HL-60/S4 treated with phorbol 12-myristate 13-acetate at 8.2 ng/mL for 4 days and 3 days (cell line): ENCODE measurements around the gene GUCA1C.

Source experiments
- in situ Hi-C: fragments of 300-500 bp; cut with MboI; formaldehyde crosslinking; loops from 2 replicates; pipeline ENCODE4 v1.15.0; 2022; ENCODE audit warnings: low sequenced_read_pairs

The GUCA1C gene, protein sequence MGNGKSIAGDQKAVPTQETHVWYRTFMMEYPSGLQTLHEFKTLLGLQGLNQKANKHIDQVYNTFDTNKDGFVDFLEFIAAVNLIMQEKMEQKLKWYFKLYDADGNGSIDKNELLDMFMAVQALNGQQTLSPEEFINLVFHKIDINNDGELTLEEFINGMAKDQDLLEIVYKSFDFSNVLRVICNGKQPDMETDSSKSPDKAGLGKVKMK

DNA sequence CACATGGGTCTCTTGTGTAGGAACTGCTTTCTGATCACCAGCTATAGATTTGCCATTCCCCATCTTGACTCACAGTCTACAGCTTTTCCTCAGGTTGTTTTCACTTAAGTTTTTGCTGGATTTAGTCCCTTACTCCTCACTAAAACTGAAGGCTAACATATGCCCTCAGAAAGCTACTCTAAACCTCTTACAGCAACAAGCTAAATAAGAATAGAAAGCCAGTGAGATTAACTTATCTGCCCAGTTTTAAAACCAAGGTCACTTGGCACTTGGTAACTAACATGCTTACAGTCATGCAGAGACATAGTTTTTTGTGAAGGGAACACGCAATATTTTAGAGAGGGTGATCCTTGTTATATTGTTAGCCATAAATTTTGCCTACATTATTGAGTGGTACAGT is at the start of gene GUCA1C:
Gene GUCA1C (minus strand): TSS at position 180 of the 400 bp plus-strand sequence. CDS start 117 bp downstream, at position 63.
- in situ Hi-C loops = no loop called here

DNA sequence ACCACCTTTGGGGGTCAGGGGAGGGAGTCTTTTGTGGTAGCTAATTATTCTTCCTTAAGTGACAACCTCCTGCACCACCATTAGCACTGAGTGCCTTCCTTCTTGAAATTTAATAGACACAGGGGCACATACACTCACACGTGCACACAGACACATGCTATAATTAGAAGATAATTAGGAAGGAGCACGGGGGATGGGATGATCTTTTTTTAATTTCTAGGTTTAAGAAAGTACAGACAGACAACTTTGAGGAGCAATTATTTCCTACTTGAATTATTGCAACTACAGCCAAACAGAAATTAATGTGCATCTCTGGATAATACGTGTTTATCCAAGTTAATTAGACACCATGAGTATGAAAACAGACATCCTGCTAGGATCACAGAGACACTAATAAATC is 44.8 kb upstream of the GUCA1C start:
- in situ Hi-C loops = no loop called here

- in situ Hi-C loops = no loop called here
Observed at GRCh38 chr3:108985844-108986243, 32.2 kb upstream of the GUCA1C start.

DNA sequence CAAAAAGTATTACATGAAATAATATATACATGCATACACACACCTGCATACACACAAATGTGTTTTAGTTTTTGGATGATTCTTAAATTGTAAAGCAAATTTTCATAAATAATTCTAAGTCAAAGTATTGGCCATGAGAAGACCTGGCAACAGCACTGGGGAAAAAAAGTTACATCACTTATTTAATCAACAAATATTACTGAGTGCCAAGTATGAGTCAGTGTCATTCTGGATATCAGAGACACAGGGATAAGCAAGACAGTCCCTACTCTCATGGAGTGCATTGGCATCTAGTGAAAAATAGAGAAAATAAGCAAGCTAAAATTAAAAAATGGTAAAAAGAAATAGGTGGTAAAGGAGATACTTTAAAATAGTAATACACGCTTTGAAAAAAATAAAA is 29.4 kb upstream of the GUCA1C start:
- in situ Hi-C loops = no loop called here

DNA sequence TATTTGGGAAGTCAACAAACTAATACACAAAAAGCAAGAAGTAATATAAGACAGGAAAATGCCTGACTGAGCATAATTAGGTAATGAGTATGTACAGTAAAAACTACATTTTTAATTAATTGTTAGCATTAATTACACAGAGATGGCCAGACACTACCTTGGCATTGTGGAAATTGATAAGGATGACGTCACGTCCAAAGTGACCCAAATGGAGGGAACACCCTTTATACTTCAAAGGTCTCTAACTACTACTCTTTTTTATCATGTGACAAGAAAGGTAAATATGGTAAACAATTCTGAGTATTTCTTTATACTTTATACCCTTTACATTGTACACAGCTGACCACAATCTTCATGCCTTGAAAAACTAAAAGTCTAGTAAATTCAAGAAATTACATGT is 22.4 kb upstream of the GUCA1C start:
- in situ Hi-C loops = no loop called here

GRCh38 chr3:108973019-108973418 is 19.3 kb upstream of the GUCA1C start:
- in situ Hi-C loops = no loop called here

DNA sequence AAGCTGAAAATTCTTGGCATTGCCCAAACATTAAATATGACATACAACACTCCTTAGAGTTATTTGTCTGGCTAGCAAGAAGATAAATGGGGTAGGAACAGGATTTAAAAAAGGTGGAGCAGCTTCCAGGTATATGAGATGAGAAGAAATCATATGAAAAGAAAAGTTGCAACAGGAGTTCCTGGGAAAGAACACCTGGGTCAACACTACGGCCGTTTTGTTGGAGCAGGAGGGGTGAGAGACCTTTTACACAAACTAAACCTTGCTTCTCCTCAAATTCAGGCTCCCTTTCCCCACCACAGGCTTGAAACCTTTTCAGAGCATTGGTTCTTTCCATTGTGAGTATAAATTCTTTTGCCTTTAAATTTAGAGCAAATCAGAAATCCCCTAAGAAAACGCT is 18.8 kb upstream of the GUCA1C start:
- in situ Hi-C loops = no loop called here

DNA sequence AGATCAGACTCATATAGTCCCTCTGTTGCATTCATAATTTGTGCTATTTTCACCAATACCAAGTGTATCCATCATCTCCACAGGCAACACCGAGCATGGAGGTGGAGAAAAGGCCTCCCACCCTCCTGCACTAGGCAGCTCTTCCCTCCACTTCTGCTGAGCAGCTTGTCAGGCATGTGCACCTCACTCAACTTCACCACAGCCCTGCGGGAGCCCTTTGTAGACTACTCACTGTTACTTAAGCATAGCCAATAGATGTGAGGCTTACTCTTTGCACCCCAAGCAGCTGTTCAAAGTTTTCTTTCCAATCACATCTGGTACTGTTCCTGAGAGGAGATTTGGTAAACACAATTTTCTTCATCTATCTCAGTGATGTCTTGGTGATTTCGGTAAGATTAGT is 16.9 kb upstream of the GUCA1C start:
- in situ Hi-C loops = no loop called here

- in situ Hi-C loops = no loop called here
Observed at GRCh38 chr3:108966773-108967172, 13.1 kb upstream of the GUCA1C start.

DNA sequence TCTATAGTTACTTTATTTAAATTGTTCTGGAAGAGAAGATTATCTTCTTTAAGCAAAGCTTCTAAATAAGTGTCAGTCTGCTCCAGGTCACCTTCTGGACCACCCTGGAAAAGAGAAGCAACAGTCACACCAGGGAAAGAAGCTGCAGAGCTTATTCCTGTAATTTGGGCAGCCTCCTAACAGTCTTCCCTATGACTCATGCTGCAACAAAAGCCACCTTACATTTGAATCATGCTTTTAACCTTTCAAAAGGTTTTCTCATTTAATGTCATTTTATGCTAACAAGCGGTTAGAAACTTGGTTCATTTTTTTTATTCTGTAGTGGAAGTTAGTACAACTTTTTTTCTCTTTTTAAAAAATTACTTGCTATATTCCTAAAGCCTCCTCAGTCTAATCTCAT is 5.3 kb upstream of the GUCA1C start:
- in situ Hi-C loops = no loop called here

DNA sequence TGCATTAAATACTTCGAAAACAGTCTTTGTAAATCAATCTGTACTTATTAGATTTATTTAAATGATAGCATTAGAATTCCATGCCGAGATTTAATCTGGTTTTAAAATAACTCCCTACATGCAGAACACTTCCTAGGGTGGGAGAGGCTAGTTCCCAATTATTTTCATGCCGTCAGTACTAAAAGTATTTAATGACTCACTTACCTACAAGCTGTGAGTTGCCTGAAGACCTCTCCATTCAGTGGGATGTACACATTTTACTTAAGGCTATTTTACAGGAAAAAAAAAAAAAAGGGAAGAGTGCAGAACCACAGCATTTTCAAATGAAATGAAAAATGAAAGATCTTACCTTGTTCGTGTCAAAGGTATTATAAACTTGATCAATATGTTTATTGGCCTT is 469 bp downstream of the GUCA1C start:
- in situ Hi-C loops = no loop called here

- in situ Hi-C loops = no loop called here
Observed at GRCh38 chr3:108951820-108952501, 1.7 kb downstream of the GUCA1C start.

GRCh38 chr3:108947855-108948254 is 5.8 kb downstream of the GUCA1C start:
- in situ Hi-C loops = no loop called here

DNA sequence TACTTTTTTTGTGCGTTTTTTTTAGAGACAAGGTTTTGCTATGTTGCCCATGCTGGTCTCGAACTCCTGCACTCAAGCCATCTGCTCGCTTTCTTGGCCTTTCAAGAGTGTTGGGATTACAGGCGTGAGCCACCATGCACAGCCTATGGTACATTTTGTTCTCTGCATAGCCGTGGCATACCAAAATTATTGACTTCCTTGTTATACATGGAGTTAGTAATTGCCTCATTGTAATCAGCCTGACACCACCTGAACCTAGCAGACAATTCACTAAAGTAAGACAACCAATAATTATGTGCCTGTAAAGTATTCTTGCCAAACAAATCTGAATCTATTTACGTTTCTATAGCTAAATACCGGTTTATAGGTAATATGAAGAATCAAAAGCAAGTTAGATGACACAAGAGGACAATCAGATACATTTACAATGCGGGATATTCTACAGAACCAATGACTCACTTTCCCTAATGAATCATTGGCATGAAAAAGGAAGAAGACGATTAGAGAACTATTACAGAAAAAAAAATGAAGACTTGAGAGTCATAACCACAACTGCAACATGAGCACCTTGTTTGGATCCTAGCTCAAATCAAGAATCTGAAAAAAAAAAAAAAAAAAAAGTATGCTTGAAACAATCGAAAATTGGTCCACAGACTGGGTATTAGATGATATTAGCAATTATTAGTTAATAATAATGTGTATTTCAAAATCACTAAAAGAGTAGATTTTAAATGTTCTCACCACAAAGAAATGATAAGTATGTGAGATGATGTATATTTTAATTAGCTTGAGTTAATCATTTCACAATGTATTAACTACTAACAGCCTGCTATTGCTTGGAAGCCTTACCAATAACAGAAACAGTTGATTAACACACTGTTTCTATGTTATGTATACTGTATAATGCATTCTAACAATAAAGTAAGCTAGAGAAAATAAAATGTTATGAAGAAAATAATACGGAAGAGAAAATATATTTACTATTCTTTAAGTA is 7.1 kb downstream of the GUCA1C start:
- in situ Hi-C loops = no loop called here

GRCh38 chr3:108940568-108941263 is 13.0 kb downstream of the GUCA1C start:
- in situ Hi-C loops = no loop called here

DNA sequence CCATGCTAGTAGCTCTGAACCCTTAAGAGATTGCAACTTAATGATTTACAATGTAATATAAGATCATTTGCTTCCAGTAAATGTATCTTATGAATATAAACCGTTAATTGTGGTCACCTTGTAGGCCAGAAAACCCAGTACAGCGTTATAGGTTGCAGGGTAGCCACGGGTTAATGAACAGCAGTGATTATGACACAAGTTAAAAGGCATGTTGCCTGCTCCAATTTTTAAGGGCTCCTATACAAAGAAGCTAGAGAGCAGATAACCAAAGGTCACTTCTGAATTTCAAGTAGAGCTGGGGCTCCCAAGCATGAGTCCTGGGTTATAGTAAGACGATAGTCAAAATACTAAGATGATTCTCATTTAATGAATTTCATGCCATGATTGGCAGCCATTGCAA is 13.5 kb downstream of the GUCA1C start:
- in situ Hi-C loops = no loop called here

- in situ Hi-C loops = no loop called here
Observed at GRCh38 chr3:108936924-108937689, 16.6 kb downstream of the GUCA1C start.

DNA sequence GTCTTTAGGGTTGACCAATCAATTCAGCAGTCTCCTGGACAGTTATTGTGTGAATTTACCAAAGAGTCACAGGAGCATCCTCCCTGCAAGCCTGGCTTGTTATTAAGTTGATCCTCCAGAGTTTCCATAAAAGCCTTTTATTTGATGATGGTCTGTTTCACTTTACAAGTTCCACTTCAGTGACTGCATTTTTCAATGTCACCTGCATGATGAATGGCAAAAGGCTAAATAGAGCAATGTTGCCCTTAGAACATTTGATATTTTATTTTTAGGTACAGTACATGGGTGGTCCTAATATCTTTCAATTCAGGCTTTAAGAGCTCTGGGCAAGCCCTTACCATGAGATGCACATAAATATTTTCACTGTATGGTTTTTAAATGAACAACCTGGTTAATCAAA is 22.6 kb downstream of the GUCA1C start:
- in situ Hi-C loops = no loop called here

GRCh38 chr3:108918866-108919265 is 34.8 kb downstream of the GUCA1C start:
- in situ Hi-C loops = no loop called here
